ENCODE measurements around the gene ANKMY1.

DNA sequence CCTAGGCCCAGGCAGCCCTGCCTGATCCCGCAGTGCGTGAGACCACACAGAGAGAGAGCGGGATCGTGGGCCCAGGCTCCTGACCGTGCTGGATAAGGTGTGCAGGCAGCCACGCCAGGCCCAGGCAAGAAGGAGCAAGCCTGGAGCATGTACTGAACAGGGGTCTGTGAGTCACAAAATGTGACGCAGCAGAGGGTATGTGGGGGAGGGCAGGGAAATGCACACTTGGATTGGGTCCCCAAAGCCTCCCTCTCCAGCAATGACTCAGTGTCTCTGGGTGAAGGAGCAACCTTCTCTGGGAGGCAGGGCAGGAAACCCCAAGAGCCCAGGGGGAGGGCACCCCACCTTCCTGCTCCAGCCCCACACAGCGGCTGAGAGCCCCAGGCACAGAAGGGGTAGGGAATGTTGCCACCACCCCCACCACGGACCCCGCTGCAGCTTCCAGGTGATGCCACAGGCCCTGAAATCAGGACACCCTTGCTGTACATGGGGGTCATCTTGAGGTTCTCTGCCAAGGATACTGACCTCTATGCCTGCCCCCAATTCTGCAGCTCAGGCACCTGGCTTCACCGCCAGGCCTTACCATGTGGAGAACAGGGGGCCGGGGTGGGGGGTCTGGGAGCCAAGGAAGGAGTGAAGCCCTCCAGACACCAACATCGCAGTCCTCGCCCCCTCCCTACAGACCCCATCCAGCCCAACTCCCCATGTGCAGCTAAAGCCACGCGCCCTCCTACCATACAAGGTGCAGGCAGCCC lies 123.6 kb downstream of the ANKMY1 start:
- TF ChIP-seq, protein P1, sequence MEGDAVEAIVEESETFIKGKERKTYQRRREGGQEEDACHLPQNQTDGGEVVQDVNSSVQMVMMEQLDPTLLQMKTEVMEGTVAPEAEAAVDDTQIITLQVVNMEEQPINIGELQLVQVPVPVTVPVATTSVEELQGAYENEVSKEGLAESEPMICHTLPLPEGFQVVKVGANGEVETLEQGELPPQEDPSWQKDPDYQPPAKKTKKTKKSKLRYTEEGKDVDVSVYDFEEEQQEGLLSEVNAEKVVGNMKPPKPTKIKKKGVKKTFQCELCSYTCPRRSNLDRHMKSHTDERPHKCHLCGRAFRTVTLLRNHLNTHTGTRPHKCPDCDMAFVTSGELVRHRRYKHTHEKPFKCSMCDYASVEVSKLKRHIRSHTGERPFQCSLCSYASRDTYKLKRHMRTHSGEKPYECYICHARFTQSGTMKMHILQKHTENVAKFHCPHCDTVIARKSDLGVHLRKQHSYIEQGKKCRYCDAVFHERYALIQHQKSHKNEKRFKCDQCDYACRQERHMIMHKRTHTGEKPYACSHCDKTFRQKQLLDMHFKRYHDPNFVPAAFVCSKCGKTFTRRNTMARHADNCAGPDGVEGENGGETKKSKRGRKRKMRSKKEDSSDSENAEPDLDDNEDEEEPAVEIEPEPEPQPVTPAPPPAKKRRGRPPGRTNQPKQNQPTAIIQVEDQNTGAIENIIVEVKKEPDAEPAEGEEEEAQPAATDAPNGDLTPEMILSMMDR (IDR thresholded peaks at IDR 0.05) = no peak
- TF ChIP-seq POLR2A (IDR thresholded peaks at IDR 0.05) = no peak
